Measurements from ENCODE around the gene ZBTB20.
A peak's percentile ranks its signal among the peaks of the same experiment; 100 is the strongest.

The ZBTB20 gene

DNA sequence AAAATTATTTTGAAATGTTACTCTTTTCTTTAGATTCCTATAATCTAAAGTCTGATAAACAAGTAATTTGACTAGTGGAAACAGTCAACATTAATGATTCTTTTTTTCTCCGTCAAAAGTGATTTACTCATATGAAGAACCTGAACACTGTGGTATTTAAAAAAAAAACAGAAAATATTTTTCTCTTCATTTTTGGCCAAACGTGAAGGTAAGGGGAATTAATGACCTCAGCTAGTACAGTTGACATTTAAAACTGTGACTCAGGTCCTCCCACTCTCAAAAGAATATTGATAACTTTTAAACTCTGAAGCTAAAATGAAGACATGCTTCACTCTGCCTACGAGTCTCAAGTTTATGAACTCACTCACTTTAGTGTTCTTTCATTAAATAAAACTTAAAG, 818.7 kb downstream of the ZBTB20 start:
- DNase-seq (ENCODE audit: low read depth), result no peak

DNA sequence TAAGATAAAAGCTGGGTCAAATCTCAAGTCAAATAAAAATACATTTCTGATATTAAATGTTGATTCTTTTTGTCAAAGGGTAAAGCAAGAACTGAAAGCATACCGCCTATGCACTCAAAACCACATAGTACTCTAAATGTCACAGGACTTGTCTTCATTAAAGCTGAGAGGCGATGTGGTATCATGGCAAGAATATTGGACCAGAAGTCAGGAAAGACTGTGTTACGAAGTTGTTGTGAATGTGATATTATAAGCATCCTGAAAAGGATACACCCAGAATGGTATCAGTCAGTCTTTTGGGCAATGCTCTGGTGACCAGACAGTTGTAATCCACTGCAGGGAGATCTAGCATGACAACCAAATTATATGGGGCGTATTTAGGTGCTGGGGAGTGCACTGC, 819.4 kb downstream of the ZBTB20 start:
- no peak for DNase-seq (ENCODE audit: low read depth)

DNA sequence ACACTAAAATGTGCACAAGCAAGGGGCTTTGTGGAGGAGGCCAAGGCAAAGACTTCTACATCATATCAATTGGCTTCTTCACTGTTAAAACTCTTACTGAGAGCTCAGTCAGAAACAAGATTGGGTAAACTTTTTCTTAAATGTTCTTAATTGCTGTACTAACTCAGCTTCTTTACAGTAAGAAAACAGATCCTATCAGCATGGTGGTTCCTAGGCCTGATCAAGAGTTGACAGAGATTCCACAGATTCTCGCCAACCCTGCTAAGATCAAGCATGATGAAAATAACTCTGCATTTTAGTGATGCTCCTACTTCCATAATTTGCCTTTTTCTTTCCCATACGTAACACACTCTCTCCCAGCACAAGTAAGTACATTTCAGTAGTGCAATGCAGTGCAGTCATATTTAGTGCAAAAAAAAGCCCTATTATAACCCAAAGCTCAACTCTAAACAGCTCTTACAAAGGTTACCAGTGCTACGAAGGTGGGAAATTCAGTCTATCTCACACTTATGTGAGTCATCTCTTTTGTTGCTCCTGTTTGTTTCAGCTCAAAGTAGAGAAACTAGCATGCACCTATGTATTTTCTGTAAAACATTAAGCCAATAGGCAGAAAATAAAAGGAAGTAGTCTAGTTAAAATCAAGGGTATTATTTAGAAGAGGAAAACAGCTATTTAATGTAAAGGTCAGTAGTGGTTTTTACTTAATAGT, 823.4 kb downstream of the ZBTB20 start:
- DNase-seq (ENCODE audit: low read depth), result no peak

DNA sequence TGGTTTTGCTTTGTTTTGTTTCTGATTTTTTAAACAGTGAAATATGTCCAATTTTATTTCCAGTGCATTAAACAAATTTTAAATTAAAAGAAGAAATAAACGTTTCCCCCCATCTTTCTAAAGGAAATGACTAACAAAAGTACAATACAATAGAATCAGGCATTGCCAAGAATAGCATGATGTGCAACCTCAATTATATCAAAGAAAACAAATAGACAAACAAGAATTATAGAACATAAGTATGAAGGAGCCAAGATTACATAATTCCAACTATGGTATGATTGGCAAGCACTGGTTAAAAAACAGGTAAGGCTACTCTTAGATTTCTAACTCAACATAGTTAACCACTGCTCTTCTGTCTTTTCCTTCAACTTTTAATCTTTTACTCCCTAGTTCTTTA, 826.8 kb downstream of the ZBTB20 start:
- DNase-seq (ENCODE audit: low read depth), result no peak

DNA sequence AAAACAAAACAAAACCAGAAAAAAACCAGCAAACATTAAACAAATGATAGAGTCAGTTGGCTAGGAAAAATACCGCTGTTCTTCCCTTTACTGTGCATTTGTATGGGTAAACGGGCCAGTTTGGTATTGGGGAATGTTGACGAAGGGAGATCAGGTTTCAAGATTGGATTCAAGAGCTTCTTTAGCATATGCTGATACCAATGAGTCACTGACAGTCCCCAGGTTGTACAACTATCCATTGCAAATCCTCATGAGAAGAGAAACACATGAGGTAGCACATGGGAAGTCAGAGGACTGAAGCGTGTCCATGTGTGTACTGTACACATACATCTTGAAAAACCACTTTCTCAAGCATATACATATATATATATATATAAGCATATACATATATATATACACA, 827.6 kb downstream of the ZBTB20 start:
- DNase-seq (ENCODE audit: low read depth), result no peak

DNA sequence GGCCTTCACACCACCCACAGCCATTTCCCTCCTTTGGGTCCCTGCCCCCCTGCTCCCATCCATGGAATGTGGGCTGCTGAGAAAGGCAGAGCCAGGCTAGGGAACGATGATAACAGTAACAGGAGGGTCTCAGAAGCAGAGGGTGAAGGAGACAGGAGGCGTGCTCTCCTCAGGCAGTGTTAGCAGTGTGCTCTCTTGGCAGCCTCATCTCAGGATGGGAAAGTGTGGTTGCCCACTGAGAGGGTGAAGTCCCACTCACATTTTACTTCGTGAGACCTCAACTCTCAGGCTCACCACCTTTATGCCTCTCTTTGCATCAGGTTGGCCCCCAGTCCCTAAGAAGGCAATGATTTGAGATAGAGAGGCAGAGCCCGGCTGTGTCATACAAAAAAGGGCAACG, 828.8 kb downstream of the ZBTB20 start:
- no peak for DNase-seq (ENCODE audit: low read depth)

DNA sequence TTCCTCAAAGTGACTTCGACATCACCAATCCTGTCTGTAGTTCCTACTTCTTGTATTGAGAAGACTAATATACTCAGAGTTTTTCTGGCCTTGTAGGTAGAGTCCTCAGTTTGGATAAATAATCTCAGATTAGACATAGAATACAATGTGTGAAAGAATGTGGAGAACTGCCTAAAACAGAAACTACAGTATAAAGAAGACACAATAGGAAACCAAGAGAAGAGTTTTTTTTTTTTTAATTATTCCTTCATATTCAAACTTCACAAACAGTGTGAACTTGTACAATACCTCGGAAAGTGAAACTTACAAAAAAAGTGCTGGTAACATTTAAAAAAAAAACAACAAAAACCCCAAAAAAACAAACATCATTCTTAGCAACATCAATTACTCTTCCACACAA, 832.8 kb downstream of the ZBTB20 start:
- no peak for DNase-seq (ENCODE audit: low read depth)

DNA sequence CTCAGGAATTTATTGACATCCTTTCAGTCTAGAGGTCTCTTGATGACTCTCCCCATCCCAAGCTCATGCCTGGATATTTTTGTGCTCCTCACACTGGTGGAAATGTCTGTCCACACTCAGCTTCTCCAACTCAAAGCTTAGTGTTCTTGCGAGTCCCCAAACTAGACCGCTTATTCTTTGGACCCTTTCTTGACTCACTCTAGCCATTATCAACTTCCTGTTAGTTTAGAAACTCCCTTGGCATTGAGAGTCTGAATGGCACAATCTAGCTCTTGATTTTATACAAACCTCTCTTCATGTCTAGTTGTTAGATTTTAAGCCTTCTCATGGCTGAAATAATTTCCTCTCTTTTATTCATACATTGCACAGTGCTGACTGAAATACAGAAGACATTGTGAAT, 833.7 kb downstream of the ZBTB20 start:
- DNase-seq (ENCODE audit: low read depth), result no peak

DNA sequence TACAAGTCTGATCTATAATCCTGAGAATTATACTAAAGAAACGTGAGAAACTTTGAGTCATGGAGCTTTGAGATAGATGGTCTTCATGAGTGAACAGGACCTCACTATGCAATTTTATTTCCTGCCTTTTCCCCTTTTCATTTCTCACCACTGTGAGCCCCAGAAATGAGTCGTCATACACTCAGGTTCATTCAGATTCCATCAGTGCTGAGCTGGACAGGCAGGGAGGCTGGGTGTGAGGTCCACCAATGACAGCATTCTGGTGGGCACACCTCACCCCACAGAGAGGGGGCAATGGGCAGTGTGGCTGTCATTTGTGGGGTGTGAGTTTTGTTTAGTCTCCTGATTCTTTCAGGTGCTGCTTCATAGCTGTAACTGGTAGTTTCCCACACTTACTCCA, 836.4 kb downstream of the ZBTB20 start:
- no peak for DNase-seq (ENCODE audit: low read depth)

DNA sequence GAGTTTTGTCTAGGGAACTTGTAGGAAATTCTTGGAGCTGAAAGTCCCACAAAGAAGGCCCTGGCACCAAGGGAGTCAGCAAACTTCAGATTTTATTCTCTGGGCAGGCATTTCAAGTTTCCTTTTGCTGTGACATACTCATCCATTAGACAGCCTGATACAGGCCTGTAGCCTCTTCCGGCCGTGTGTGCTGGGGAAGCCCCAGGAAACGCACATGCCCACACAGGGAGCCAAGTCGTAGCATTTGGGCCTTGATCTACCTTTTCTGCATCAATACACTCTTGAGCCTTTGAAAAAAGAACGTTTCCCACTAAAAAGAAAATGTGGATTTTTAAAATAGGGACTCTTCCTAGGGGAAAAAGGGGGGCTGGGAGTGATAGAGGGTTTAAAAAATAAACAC, 838.3 kb downstream of the ZBTB20 start:
- no peak for DNase-seq (ENCODE audit: low read depth)

DNA sequence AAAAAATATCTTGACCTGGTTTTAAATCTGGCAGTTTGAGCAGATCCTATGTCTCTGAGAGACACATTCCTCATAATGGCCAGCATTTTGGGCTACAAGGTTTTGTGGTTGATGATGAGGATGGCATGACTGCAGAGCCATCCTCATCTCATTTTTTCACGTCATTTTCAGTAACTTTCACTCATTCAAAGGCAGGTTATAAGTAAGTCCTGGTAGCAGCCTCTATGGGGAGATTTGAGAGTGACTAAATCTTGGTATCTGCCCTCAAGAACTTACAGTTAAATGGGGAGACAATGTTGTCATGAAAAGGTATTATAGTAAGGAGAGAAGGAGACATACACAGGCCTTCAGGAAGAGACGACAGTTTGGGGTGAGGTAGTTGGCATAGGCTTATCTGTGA, 838.7 kb downstream of the ZBTB20 start:
- DNase-seq (ENCODE audit: low read depth), result no peak

DNA sequence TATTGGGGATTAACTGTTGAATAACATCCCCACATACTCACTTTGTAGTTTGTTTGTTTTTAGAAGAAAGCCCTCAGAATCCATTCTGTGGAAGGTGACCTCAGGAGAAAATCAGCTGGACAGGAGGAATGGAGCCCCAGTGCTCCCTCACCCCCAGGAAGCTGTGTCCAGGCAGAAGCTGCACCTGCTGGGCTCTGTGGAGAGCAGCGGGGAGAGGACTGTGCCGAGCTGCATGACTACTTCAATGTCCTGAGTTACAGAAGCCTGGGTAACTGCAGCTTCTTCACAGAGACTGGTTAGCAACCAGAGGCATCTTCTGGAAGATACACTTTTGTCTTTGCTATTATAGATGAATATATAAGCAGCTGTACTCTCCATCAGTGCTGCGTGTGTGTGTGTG, 839.3 kb downstream of the ZBTB20 start:
- DNase-seq (ENCODE audit: low read depth), result no peak

DNA sequence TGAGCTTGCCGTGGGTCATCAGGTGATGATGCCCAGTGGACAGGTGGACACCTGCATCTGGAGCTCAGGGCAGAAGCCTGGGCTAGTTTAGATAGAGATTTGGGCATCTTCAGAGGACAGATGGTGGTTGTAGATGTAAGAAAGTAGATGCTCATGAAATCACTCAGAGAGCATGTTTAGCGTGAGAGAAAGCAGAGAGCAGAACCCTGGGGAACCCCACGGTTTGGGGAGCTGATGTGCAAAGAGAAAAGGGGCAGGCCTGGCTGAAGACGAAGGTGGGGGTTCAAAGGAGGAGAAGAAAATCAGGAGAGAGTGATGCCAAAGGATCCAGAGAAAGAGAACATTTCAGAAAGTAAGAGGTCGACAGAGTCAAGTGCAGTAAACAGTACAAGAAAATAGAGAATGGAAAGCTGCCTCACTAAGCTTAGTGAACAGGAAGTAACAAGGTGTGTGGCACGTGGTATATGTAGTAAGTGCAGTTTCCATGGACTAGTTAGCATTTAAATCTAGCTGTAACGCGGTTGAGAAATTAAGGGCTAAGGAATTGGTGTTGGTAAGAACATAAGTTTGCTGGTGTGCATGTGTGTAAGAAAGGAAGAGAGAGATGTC, 839.8 kb downstream of the ZBTB20 start:
- DNase-seq (ENCODE audit: low read depth), result no peak

DNA sequence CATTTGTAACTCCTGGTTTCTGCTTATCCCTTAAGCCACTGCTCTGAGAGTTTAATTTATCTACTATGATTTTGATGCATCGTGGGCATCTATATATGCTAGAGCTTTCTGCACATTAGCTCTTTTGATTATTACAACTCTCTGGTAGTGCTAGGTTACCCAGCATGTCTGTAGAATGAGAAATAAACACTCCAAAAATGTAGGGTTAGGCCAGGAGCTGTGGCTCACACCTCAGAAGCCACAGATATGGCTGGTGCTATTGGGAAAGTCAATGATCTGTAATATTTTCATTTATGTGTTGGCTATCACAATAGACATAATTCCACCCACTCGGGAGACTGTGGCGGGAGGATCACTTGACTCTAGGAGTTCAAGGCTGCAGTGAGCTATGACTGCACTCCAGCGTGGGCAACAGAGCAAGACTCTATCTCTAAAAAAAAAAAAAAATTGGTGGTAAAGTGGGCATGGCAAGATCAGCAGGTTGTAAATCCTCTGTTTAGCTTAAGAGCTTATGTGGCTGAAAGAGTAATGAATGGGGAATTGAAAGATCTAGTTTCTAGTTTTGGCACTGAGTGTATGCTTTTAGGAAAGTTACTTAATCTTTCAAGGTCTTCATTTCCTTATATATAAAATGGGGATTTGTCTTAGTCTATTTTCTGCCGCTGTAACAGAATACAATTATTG, 847.0 kb downstream of the ZBTB20 start:
- DNase-seq (ENCODE audit: low read depth), result no peak

DNA sequence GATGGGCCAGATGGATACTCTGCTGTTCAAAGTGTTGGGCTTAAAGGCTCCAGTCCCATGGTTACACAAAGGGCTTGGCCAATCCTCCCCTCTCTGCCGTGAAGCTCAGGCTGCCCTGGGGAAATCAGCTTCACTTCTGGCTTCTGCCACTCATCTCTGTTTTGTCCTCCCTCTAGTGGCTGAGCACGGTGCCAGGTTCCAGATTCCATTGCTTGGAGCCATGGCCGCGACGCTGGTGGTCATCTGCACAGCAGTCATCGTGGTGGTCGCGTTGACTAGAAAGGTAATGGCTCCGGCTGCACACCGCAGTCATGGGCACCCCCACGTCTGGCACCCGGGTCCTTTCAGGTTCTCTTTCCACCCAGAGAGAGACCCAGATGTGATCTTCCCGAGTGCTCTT, 847.7 kb downstream of the ZBTB20 start:
- no peak for DNase-seq (ENCODE audit: low read depth)

DNA sequence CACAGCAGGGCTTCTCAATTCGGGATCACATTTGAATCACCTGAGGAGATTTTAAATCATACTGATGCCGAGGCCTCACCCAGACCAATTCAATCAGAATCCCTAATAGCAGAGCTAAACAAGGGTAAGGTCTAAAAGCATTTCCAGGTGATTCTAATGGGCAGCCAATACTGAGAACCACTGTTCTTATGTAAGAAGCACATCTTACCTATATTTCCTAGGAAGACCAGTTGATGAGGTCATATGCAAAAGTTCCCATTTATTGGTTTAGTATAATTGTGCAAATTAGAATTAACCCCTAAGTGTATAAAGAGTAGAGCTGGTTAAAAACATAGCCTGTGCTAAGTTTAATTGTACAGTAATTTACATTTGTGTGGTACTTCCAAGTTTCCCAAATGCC, 851.1 kb downstream of the ZBTB20 start:
- DNase-seq (ENCODE audit: low read depth), result no peak

DNA sequence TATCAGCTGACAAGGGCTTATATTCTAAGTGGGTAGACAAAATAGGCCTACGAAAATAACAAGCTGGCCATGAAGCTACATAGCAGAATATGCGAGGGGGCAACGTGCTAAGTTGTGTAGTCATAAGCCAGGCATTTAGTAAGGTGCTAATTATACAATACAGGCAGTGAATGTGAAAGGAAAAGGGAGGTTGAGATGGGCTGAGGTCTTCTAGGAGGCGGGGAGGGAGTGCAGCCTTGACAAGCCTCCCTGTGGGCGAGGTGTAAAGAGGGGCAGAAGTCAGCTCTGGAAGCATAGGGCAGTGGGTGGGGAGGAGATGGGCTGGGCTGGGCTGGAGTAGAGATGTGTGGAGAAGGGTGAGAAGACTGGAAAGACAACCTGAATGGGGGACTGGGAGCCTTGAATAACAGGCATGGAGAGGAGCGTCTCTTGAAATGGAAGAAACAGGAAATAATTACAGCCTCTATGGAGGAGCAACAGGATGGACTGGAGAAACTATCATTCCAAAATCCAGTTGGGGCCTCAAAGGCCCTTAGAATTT, 852.1 kb downstream of the ZBTB20 start:
- DNase-seq (ENCODE audit: low read depth), result no peak

DNA sequence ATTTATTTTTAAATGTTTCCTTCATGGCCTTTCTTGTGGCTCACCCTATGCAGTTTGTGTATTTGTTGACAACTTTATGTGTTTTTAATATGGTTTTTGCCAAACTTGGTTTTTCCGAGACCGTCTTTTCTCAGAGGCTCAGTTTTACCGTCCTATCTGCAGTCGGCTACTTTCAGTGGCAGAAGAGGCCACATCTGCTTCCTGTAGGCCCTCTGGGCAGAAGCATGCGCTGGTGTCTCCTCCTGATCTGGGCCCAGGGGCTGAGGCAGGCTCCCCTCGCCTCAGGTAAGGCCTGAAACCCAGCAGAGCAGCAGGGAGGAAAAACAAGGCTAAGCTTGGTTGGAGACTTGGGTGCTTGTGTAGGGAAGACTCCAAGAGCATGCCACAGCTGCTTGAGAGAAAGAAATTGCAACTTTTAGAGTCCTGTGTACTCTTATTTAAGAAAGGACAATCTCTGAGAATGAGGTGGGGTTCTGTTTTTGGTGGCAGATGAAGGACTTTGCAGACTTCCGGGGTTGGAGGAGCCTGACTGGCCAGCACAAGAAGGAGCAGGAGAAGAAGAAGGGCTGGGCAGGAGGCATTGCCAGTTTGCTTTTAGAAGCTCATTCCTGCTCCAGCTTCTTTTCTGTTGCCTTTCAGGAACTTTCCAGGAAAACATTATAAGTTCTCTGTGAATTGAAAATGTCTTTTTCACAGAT, 853.1 kb downstream of the ZBTB20 start, which contains the start of gene TIGIT:
Gene TIGIT, plus strand, starts transcription at position 191 of the 698 bp plus-strand sequence. Its CDS starts 34 bp downstream, at position 225.
- DNase-seq (ENCODE audit: low read depth), result no peak

DNA sequence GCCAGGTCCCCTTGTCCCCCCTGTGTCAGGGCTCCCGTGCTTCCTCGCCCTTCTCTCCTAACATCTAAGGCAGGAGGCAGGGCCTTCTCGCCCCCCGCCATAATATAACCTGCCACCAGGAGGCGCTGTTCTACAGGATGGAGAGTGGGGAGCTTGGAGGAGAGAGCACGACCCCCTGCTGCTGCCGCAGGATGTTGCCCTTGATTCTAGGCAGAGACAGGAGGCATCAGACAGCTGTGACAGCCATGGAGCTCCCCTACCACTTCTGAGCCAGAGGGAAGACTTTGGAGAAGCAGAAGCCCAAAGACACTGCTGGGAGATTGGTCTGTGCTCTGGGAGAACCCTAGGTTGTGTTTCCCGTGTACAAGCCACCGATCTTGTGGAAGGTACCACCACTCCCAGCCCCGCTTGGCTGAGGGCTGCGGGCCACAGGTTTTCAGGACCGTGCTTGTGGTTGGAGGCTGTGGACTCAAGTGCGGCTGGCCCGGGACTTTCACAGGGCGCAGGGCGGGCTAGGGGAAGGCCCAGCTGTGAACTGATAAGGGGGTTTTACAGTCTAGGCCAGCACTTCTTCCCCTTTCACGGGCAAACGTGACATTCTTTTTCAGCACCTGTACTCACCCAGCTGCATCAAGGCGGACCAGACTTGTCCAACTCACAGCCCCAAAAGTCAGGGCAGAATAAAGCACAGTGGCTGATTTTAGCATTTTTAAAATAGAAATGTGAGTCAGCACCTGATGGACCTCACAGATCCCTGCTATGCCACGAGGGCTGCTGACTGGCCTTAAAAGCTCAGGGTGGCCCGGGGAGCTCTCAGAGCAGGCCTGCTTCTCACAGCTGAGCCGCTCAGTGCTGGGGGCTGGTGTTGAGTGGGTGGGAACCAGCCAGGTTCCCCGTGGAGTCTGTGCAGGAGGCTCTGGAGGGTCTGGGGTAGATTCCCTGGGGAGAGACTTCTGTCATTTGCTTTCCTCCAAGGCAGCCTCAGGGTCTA, 855.9 kb downstream of the ZBTB20 start:
- DNase-seq (ENCODE audit: low read depth), result peak; percentile 75

DNA sequence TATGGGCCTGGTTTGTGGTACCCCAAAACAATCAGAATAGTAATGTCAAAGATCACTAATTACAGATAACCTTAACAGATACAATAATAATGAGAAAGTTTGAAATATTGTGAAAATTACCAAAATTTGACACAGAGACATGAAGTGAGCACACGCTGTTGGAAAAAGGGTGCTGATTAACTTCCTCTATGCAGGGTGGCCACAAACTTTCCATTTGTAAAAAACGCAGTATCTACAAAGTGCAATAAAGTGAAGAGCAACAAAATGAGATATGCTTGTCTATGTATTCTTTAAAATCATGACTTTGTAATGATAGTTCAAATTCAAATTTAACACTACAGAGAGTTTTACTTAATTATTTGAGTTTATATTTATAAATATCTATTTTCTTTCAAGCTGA, 860.8 kb downstream of the ZBTB20 start:
- no peak for DNase-seq (ENCODE audit: low read depth)

DNA sequence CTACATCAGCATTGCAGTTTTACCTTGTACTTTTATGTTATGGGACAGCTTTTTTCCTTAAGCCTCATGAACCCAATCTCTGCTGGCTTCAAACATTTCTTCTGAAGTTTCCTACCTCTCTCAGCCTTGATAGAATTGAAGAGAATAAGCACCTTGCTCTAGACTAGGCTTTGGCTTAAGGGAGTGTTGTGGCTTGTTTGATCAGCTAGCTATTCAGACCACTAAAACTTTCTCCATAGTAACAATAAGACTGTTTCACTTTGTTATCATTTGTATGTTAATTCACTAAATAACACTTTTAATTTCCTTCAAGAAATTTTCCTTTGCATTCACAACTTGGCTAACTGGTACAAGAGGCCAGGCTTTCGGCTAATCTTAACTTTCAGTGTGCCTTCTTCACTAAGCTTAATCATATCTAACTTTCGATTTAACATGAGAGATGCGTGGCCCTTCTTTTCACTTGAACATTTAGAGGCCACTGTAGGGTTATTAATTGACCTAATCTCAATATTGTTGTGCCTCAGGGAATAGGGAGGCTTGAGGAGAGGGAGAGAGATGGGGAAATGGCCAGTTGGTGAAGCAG, 861.3 kb downstream of the ZBTB20 start:
- DNase-seq (ENCODE audit: low read depth), result no peak

Measured in stimulated activated CD8-positive, alpha-beta memory T cell treated with anti-CD3 and anti-CD28 coated beads, Interleukin-12 subunit alpha, Interleukin-12 subunit beta, amount 100 ng/mL, for 4 hours (primary cell).